Occipital lobe (tissue), 2 donors: ENCODE data around the gene WDR20. TPM values are rescaled to one million over a fixed set of nuclear protein-coding genes. Genes with fewer than 3 reads are reported as not detected.

ENCODE experiments used
- DNase-seq: peaks from one replicate; lab custom pipeline; 2025; lab: John Stamatoyannopoulos, UW
- total RNA-seq: library from RNA; depleted of rRNA; stranded (reverse); fragments of >200 nt; gene quantifications from one replicate; pipeline ENCODE4 v1.2.3, GENCODE V29; 2014

WDR20 gene
- total RNA-seq, 1 donor from 2014 or later: 36.0 TPM

DNA sequence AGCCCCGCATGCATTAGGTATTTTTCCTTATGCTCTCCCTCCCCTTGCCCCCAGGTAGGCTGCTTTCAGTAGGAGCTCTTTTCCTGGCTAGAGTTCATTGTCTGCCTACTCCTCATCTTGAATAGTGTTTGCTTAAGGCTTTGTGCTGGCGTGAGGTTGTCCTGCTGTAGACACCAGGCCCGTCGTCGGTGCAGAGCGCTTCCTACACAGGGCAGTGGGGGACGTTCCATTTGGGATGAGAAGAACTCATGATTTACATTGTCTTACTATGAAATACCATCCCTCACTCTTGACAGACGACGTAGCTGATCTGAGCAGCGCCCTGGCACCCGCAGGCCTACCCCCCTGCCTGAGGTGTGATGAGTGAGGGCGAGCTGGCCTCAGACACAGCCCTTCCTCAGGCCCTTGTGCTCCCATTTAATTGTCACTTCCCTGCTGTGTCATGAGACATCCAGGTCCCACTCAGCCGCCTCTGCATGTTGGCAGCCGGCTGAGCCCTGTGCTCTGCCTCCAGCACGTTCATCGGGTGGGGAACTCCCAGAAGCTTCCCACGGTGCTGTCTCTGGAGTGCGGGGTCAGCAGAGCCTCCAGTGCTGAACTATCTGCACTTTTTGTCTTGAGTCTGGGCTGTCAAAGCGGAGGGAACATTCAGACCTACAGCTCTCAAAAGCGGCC lies 76.0 kb downstream of the WDR20 start:
- peak; percentile 18 for DNase-seq

DNA sequence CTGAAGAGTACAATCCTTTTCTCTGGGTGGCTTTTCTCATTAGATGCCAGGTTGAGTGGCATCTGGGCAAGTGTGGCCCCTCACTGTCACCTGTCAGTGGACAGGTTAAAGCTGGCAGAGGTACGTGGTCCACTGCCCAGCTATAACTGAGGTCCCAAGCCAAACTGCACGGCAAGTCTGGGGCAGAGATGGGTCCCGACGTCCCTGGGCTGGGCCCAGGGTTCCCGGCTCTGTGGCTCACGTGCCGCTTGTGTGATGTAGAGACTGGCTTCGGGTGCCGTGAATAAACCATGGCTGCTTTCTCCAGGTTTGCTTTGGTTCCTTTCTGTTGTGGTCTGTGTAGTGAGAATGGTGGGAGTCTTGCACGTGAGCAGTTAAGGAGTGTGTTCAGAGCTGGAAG lies 77.7 kb downstream of the WDR20 start:
- no peak for DNase-seq

DNA sequence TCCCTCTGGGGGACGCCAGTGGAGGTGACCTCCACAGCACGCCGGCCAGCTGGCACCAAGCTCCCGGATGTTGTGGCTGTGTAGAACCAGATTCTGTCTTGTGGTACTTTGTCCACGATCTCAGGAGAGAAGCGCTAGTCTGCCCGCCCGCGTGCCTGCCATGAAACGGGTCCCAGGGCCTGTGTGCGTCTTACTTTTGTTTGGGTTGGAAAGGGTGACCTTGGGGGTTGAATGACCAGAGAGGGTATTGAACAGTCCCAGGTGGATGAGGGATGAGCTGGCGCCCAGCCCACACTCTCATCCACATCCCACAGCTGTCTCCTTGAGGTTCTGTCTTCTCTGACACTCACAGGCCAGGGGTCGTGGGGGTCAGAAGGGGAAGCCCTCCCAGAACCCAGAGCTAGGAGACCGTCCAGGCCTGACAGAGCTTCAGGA lies 78.3 kb downstream of the WDR20 start:
- DNase-seq: no peak

DNA sequence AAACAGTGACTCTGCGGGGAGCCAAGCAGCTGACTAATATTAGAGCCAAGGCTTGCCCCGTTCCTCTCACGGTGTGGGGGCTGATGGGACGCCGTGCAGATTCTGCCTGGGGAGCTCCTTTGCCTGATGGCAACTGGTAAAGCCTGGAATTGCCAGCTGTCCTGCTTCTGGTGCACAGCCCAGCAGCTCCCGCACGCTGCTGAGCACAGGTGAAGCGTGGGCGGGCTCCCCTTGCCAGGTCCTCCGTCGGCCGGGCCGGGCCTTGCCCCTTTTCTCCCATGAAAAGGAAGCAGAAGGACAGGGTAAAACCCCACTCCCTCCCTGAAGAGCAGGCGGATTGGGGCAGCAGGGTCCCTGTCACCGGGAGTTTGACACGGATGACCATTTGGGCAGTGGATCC lies 79.0 kb downstream of the WDR20 start:
- DNase-seq: no peak

DNA sequence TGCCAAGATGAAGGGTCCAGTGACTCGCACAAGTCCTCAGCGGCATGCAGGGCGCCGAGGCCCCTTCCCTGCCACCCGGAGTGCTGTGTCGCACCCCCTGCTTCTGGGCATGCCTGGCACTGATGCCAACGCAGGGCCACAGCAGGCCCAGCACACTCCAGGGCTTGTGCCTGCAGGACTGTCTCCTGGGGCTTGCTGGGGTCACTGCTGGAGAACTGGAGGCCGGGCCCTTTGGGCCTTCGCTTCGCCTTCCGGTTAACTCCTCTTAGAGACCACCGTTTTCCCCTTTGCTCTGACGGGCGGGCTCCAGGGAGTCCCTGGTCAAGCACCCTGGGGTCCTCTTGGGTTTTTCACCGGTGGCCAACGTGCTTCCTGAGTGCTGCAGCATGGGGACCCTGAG lies 79.6 kb downstream of the WDR20 start:
- DNase-seq: no peak

DNA sequence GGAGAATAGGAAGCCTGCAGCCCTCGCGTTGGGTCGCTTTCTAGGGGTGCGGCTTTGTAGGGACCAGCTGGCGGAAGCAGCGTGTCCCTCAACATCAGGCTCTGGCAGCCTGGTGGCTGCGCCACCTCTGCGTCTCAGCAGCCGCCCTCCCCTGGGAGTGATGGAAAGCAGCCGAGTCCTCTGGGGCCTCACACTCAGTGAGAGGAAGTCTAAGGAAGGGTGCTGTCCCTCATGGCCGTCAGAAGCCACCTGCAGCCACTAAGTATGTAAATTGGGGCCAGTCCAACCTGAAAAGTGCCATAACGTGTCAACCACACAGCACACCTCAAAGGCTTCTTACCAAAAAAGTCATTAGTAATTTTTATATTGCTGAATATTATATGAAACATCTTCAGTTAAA lies 80.3 kb downstream of the WDR20 start:
- DNase-seq: no peak

DNA sequence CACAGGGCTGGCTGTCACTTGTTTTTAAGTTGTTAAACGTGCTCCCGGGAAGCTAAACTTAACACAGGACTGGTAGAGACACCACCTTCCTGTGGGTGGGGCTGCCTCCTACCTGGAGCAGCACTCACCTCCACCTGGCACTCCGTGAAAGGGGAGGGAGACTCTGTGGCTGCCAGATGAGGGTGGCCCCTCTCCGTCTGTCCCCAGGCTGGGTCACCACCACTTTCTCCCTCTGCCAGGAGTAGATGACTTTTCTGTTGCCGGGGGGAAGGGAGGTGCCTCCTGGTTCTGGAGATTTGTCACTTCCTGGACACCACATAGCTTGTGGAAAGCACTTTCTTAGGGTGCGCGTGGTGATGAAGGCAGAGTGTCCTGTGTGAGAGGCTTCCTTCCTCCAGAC lies 81.3 kb downstream of the WDR20 start:
- DNase-seq: no peak

DNA sequence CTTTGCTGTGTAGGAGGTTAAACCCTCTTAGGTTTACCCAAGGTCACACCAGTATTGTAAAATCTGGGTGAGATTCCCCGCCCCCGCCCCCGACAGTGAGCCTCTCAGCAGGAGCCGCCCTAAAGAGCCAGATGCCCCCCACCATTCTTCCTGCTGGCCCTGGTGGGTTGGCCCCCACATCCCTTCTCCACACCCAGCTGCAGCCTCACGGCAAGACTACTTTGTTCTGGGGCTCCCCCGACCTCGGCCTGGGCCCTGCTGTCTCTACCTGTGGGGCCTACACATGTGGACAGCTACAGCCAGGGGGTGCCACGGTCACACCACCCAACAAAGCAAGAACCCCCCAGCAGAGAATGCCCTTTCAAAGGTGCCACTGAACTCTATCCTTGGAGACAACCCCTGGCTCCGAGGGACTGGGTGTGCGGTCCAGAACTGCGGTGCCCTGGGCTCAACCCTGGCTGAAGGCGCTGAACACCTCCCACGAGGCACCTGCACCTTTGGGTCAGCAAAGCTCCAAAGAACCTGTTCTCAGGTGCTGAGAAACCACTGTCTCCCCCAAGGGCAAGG lies 82.4 kb downstream of the WDR20 start:
- no peak for DNase-seq

DNA sequence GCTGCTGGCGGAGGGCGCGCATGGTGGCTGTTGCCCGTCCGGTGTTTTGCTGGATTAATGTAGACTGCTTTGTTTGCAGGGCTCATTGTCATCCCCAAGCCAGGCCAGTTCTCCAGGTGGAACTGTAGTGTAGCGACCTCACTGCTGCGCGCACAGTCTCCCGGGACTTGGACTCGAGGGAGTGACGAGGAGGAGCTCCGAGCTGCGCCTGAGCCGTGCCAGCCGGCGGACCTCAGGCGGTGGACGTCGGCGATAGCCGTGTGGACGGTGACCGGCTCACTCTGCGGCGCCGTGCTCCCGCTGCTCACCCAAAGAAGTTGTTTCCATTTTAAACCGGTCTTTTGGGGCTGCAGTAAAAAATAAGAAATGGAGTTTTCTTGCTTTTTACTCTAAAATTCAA lies 83.1 kb downstream of the WDR20 start:
- no peak for DNase-seq

DNA sequence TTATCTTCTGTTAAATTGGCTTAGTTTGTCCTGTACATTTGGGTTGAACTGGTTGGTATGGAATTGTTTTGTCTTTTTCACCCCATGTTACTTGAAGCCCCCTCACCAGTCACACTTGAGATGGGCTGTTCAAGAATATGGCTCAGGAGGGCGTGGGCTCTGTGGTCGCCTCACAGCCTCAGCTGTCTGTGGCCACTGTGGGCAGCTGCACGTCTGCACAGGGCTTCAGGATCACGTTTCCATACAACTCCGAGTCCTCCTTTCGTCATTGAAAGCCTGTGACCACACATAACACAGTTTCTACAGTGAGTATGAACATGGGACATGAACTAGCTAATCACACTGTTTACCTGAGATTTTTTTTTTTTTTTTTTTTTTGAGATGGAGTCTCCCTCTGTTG lies 84.0 kb downstream of the WDR20 start:
- DNase-seq: no peak

DNA sequence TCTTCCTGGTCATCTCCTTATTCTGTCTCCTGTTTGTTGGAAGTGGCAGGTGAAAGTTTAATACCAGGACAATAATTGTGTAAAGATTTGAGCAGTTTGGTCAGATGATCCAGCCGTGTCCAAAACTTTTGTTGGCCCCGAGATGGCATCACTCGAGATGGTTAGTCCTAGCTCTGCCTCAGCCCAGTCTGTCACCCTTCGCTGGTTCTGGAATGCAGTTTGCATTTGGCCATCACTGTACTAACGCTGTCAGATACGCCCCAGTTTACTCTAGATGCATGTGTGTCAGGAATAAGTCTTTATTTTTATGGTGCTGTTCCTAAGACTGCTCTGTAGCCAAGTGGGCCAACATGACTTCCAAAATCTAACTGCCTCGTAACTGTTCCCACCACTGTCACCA lies 85.7 kb downstream of the WDR20 start:
- DNase-seq: no peak

DNA sequence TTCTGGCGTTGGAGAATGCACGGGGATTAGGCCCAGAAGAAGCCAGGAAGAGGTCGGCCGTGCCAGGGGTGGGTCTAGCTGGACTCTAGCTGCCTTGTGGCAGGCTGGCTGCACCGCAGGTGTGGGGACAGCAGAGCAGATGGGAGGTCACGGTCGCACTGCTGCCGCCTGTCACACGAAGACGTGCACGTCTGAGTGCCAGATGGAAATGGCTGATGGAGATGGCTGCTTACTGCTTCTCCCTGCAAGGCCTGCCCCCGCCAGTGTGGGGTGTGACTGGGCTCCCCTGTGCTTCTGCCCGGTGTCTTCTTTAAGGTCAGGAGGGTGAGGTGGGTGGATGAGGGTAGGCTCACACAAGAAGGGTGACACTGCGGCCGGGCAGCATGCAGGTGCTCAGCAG lies 86.2 kb downstream of the WDR20 start:
- DNase-seq: no peak

DNA sequence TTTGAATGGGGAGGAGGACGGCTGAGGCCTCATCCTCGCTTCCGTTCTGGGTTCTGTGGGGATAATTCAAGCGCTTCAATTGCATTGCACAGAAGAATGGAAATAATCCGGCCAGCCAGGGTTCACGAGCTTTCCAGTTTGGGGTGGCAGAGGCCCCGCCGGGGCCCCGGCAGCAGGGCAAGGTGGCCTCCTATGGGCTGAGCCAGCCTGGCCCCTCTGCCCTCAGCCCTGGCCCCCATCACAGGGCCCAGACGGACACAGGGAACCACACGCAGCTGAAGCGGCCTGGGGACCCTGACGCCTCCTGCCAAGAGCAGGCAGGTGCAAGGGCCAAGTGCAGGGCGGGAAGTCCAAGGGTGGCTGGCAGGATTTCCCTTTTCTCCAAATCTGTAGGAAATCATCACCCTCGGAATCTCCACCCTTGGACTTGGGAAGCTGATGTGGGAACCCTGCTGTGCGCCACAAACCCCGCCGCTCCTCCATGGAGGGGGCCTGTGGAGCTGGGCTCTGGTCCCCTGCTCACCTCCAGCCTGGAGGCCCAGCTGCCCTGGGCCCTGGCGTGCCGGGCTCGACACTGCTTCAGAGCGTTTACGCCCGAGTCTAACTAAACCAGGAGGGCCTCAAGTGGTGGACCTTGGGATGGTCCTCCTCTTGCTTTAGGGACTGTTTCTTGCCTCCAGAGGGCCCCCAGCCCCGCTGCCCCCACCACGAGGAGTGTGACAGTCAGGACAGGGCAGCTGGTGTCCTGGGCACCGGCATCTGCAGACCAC lies 86.8 kb downstream of the WDR20 start:
- no peak for DNase-seq

DNA sequence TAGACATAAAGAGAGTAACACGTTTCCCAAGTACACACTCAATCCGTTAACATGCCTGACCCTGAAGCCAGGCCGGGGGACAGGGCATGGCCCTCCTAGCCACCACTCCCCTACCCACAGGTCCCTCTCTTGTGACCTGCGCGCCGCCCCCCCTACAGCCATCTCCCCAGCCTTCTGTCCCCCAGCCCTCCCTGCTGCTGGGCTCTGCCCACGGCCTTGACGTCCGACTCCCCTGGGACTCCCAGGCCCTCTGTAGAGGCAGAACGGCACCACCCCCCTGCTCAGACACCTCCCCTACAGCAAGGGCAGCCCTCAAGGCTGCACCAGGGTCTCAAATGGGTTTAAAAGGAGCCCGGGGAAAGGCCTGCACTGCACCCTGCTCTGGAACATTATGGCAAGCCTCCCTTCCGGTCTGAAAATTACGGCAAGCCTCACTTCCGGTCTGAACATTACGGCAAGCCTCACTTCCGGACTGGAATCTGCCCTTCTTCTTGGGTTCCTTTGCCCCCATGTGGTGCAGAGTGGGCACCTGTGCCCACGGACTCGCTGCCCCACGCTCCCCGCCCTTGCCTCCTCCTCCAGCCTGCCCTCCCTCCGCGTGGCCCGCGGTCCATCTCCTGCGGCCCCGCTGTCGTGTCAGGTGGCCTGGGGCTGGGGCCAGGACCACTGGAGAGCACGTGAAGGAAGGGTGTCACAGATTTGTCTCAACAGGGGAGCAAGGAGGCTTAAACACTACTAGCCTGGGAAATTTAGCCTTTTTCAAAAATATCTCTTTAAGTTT lies 87.7 kb downstream of the WDR20 start:
- no peak for DNase-seq

DNA sequence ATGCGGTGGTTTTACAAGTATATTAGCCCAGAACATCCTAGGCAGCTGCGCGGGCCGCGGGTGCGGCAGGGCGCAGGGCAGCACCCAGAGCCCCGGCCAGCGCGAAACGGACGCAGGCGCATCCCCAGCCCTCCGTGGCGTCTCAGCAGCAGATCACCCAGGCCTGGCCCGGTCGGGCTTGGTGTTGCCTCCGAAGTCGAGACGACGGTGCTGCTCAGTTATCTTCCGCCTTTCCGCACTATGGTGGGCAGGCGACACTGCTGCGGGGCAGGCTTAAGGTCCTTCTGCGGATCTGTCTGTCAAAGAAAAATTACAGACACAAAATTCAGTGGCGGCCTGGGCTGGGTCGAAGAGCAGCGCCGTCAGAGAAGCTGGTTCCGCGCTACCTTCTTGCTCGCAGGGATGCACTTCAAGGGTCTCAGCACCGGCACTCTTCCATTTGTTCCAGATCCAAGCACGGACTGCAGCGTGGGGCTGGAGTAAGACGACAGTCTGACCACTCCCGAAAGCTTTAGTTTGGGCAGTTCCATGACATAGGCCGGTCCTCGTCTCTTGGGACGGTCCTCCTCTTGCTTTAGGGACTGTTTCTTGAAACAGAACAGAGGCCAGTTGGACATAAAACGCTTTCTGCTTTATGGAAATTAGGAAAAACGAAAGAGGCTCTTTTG lies 89.5 kb downstream of the WDR20 start:
- DNase-seq: no peak

DNA sequence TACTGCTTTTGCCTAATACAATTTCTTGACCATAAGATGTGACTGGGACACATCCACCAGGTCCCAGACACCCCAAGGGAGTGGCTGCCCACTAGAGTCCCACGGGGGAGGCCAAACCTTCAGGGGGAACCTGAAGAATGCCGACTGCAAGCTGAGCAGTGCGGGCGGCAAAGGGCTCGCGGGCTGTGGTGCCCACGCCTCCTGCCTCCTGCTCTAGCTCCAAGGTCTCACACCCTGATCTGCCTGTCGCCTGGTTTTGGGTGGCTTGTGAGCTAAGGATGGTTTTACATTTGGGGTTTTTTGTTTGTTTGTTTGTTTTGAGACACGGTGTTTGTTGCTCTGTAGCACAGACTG lies 90.0 kb downstream of the WDR20 start:
- DNase-seq: no peak

DNA sequence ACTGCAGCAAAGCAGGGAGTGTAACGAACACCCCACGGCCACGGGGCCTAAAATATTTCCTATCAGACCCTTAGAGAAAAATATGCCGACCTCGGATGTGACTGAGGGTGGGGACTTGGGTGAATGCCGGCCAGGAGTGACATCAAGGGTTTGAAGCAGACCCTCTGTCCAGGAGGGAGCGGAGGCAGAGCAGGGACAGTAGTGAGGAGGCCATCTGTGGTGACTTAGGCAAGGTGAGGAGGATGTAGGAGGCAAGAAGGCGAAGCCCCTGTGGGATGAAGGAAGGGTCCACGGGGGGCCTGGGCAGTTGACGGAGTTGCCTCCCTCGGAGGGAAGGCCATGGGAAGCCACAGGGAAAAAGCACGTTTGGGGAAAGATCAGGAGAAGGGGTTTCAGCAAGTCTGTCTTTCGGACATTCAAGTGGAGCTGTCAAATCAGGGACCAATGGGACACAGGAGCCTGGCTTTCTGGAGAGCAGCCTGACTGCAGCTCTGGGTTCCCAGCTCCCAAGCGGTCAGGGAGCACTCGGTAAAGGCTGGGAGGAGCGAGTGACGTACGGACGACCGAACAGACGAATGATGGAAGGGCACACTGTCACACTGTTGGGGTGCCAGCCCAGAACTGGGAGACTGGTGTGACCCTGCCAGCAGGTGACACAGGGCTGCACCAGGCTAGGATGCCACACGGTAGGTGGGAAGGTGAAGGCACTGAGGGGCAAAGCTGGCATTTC lies 90.9 kb downstream of the WDR20 start:
- no peak for DNase-seq

DNA sequence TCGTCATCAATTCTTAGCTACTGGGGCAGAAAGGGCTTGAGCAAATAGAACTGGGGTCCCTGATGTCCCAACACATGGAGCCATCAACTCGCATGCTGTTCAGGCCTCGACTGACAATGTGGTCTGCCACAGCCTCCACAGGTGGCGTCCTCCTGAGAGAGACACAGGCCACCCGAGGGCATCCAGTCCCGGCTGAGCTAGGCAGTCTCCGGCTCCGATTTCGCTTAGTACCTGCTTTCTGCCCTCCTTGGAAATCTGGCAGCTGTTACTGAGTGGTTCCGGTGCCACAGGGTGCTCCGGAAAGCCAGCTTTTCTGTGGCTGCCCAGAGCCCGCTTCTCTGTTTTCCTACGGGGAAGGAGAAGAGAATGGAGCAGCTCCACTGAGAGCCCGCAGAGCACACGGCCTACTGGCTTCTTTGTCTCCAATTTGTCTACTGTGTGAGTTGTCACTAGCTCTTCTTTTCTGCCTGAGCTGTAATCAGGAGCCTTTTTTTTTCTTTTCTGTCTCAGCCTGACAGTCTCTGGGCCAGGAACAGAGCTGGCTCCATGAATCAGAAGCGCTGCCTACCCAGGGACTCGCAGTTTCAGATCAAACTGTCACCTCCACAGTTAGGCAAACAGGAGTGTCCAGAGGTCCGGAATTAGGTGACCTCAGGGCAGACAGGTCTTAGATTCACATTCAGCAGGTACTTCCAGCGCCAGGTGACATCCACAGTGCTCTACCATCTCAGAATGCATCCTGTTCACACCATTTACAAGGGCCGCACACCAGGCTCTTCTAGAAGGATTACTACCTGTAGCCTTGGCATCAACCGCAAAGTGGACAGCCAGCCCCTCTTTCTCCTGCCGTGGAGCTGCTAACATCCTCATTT lies 92.0 kb downstream of the WDR20 start:
- no peak for DNase-seq

DNA sequence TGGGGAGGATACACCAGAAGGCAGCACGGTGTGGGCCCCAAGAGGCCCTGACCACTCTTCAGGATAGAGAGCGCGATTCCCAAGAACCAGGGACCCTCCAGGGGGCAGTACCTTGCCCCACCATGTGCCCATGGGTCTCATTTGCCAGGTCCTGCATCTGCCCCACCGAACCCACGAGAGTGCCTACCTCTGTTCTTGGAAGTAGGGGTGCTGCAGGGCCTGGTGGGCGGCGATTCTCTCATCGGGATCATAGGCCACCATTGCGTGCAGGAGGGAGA lies 92.6 kb downstream of the WDR20 start:
- no peak for DNase-seq

DNA sequence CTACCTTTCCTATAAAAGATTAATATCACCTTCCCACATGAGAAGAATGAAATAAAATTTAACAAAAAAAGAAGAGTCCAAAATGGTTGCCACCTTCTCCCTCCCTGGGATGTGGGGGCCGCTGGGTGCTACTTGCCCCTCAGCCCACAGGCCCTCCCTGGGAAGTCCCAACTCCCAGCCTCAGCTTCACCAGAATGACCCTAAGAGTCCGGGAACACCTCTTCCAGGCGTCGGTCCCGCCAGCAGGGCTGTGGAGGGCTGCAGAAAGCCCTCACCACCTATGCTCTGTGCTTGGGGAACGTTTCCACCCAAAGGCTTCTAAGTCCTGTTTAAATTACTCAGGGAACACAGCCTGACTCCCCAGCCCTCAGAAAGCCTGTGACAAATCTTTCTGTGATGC lies 93.4 kb downstream of the WDR20 start:
- DNase-seq: no peak
